ENCODE data around the gene DRC7. TPM values are rescaled to one million over a fixed set of nuclear protein-coding genes. Genes with fewer than 3 reads are reported as not detected.

DRC7 gene
- total and polyA plus RNA-seq, 9 of the 15 experiments (the other 6 are each of a cell fraction or from before 2014, with no cell fraction given), result 0.04 to 0.33 (median 0.12) TPM; not detected in 3

DNA sequence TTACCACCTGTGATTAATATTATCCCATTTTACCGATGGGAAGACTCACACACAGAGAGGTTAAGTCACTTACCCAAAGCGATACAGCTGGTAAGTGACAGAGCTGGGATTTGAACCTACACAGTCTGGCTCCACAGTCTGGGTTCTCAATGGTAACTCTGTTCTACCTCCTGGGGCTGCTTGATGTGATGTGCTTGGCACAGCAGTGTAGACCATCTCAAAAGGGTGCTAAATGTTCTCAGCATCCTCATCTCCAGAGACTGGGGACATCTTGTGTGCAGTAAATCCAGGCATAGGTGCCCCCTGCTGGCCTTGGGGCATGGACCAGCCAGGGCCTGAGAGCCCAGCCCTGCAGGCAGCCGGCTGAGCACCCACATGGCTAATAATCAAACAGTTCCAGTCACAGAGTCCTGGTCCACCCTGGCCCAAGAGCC lies 25.6 kb downstream of the DRC7 start (continued):
- TF ChIP-seq, protein P1, sequence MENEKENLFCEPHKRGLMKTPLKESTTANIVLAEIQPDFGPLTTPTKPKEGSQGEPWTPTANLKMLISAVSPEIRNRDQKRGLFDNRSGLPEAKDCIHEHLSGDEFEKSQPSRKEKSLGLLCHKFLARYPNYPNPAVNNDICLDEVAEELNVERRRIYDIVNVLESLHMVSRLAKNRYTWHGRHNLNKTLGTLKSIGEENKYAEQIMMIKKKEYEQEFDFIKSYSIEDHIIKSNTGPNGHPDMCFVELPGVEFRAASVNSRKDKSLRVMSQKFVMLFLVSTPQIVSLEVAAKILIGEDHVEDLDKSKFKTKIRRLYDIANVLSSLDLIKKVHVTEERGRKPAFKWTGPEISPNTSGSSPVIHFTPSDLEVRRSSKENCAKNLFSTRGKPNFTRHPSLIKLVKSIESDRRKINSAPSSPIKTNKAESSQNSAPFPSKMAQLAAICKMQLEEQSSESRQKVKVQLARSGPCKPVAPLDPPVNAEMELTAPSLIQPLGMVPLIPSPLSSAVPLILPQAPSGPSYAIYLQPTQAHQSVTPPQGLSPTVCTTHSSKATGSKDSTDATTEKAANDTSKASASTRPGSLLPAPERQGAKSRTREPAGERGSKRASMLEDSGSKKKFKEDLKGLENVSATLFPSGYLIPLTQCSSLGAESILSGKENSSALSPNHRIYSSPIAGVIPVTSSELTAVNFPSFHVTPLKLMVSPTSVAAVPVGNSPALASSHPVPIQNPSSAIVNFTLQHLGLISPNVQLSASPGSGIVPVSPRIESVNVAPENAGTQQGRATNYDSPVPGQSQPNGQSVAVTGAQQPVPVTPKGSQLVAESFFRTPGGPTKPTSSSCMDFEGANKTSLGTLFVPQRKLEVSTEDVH (IDR thresholded peaks at IDR 0.05; ENCODE audit: low read depth, partially characterized antibody), result no peak
- TF ChIP-seq SP1 (CRISPR knock-in tag; IDR thresholded peaks at IDR 0.05), result no peak
- TF ChIP-seq NFRKB (IDR thresholded peaks at IDR 0.05; ENCODE audit: low read depth), result no peak
- no peak for TF ChIP-seq PTRF (tag; IDR thresholded peaks at IDR 0.05)
- TF ChIP-seq SIN3A (IDR thresholded peaks at IDR 0.05; ENCODE audit: borderline replicate concordance in 2 of 2, control insufficient read depth in 1 of 2, low read depth in 2 of 2, low read length in 2 of 2), result no peak
- TF ChIP-seq ZNF134 (CRISPR knock-in tag; conservative IDR thresholded peaks at IDR 0.05), result no peak
- TF ChIP-seq ESRRA (IDR thresholded peaks at IDR 0.05; ENCODE audit: borderline replicate concordance, low read depth), result no peak
- TF ChIP-seq, protein P2, sequence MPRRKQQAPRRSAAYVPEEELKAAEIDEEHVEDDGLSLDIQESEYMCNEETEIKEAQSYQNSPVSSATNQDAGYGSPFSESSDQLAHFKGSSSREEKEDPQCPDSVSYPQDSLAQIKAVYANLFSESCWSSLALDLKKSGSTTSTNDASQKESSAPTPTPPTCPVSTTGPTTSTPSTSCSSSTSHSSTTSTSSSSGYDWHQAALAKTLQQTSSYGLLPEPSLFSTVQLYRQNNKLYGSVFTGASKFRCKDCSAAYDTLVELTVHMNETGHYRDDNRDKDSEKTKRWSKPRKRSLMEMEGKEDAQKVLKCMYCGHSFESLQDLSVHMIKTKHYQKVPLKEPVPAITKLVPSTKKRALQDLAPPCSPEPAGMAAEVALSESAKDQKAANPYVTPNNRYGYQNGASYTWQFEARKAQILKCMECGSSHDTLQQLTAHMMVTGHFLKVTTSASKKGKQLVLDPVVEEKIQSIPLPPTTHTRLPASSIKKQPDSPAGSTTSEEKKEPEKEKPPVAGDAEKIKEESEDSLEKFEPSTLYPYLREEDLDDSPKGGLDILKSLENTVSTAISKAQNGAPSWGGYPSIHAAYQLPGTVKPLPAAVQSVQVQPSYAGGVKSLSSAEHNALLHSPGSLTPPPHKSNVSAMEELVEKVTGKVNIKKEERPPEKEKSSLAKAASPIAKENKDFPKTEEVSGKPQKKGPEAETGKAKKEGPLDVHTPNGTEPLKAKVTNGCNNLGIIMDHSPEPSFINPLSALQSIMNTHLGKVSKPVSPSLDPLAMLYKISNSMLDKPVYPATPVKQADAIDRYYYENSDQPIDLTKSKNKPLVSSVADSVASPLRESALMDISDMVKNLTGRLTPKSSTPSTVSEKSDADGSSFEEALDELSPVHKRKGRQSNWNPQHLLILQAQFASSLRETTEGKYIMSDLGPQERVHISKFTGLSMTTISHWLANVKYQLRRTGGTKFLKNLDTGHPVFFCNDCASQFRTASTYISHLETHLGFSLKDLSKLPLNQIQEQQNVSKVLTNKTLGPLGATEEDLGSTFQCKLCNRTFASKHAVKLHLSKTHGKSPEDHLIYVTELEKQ (CRISPR knock-in tag; IDR thresholded peaks at IDR 0.05), result no peak
- TF ChIP-seq MEF2D (tag; conservative IDR thresholded peaks at IDR 0.05; ENCODE audit: low read depth), result no peak
- TF ChIP-seq MYC (IDR thresholded peaks at IDR 0.05; ENCODE audit: low read depth, low read length), result peak; percentile 49; the same call in 1 of the 2 replicates
- TF ChIP-seq MYC (CRISPR knock-in tag; IDR thresholded peaks at IDR 0.05; ENCODE audit: borderline replicate concordance, low read depth), result no peak
- TF ChIP-seq POLR2B (IDR thresholded peaks at IDR 0.05; ENCODE audit: low read depth, partially characterized antibody), result no peak
- no peak for TF ChIP-seq GTF2A2 (tag; IDR thresholded peaks at IDR 0.05)
- TF ChIP-seq NR4A1 (CRISPR knock-in tag; IDR thresholded peaks at IDR 0.05), result no peak
- TF ChIP-seq NR4A1 (tag; IDR thresholded peaks at IDR 0.05), result no peak
- TF ChIP-seq, protein P3, sequence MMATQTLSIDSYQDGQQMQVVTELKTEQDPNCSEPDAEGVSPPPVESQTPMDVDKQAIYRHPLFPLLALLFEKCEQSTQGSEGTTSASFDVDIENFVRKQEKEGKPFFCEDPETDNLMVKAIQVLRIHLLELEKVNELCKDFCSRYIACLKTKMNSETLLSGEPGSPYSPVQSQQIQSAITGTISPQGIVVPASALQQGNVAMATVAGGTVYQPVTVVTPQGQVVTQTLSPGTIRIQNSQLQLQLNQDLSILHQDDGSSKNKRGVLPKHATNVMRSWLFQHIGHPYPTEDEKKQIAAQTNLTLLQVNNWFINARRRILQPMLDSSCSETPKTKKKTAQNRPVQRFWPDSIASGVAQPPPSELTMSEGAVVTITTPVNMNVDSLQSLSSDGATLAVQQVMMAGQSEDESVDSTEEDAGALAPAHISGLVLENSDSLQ (IDR thresholded peaks at IDR 0.05), result no peak
- TF ChIP-seq JUNB (CRISPR knock-in tag; conservative IDR thresholded peaks at IDR 0.05), result no peak
- no peak for TF ChIP-seq DNMT1 (IDR thresholded peaks at IDR 0.05)
- TF ChIP-seq C11orf30 (IDR thresholded peaks at IDR 0.05; ENCODE audit: low read depth), result no peak
- TF ChIP-seq, protein P4, sequence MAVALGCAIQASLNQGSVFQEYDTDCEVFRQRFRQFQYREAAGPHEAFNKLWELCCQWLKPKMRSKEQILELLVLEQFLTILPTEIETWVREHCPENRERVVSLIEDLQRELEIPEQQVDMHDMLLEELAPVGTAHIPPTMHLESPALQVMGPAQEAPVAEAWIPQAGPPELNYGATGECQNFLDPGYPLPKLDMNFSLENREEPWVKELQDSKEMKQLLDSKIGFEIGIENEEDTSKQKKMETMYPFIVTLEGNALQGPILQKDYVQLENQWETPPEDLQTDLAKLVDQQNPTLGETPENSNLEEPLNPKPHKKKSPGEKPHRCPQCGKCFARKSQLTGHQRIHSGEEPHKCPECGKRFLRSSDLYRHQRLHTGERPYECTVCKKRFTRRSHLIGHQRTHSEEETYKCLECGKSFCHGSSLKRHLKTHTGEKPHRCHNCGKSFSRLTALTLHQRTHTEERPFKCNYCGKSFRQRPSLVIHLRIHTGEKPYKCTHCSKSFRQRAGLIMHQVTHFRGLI (CRISPR knock-in tag; IDR thresholded peaks at IDR 0.05), result no peak
- TF ChIP-seq JUN (IDR thresholded peaks at IDR 0.05; ENCODE audit: borderline replicate concordance, low read depth, low read length), result no peak
- no peak for TF ChIP-seq JUN (CRISPR knock-in tag; IDR thresholded peaks at IDR 0.05; ENCODE audit: borderline replicate concordance)
